HepG2 (cell line): ENCODE results near the gene GGA3. TPM values are rescaled to one million over a fixed set of nuclear protein-coding genes. Genes with fewer than 3 reads are reported as not detected.

Source experiments
- FOXA3 ChIP-seq: IDR thresholded peaks from 2 replicates; pipeline ENCODE4 v1.6.1; 2016; ENCODE audit warnings: missing genetic modification reagents, missing compliant biosample characterization
- FOXO1 ChIP-seq: sonication (generic); formaldehyde crosslinking; IDR thresholded peaks from 2 replicates; pipeline ENCODE4 v1.4.0; 2020; ENCODE audit warnings: missing genetic modification reagents
- IKZF4 ChIP-seq: sonication (generic); formaldehyde crosslinking; IDR thresholded peaks from 2 replicates; pipeline ENCODE4 v1.5.1; 2020; ENCODE audit warnings: borderline replicate concordance, mild to moderate bottlenecking, low read depth, missing genetic modification reagents; ENCODE audit errors: not compliant biosample characterization
- ISX ChIP-seq: sonication (generic); formaldehyde crosslinking; conservative IDR thresholded peaks from 2 replicates; pipeline ENCODE4 v1.5.0; 2020; ENCODE audit warnings: missing genetic modification reagents
- KAT8 ChIP-seq: IDR thresholded peaks from 2 replicates; pipeline ENCODE4 v1.6.1; 2016; ENCODE audit warnings: missing genetic modification reagents, missing compliant biosample characterization
- NR1H2 ChIP-seq: sonication (generic); formaldehyde crosslinking; IDR thresholded peaks from 2 replicates; pipeline ENCODE4 v1.8.1; 2022; ENCODE audit warnings: low read depth, missing genetic modification reagents, borderline replicate concordance
- REPIN1 ChIP-seq: sonication (generic); formaldehyde crosslinking; IDR thresholded peaks from 2 replicates; pipeline ENCODE4 v1.8.0; 2022; ENCODE audit warnings: missing genetic modification reagents, low read depth, mild to moderate bottlenecking, borderline replicate concordance
- STAT5B ChIP-seq: sonication (generic); formaldehyde crosslinking; IDR thresholded peaks from 2 replicates; pipeline ENCODE4 v1.4.0; 2020; ENCODE audit warnings: missing genetic modification reagents
- TCF7 ChIP-seq: sonication (generic); IDR thresholded peaks from 2 replicates; pipeline ENCODE4 v1.6.1; 2016; ENCODE audit warnings: antibody characterized with exemption, low read depth
- ZBTB26 ChIP-seq: IDR thresholded peaks from 2 replicates; pipeline ENCODE4 v1.6.1; 2016; ENCODE audit warnings: missing compliant biosample characterization, missing genetic modification reagents, borderline replicate concordance
- ZFP1 ChIP-seq: IDR thresholded peaks from 2 replicates; pipeline ENCODE4 v1.6.1; 2016
- ZFP41 ChIP-seq: sonication (generic); formaldehyde crosslinking; IDR thresholded peaks from 2 replicates; pipeline ENCODE4 v1.4.0; 2020; ENCODE audit warnings: mild to moderate bottlenecking, missing genetic modification reagents, borderline replicate concordance
- ZNF263 ChIP-seq: sonication (generic); formaldehyde crosslinking; IDR thresholded peaks from 2 replicates; pipeline ENCODE4 v1.4.0; 2020; ENCODE audit warnings: missing genetic modification reagents
- ZNF34 ChIP-seq: sonication (generic); formaldehyde crosslinking; IDR thresholded peaks from 2 replicates; pipeline ENCODE4 v1.4.0; 2020; ENCODE audit warnings: mild to moderate bottlenecking, missing genetic modification reagents, borderline replicate concordance
- ZNF354B ChIP-seq: sonication (generic); formaldehyde crosslinking; IDR thresholded peaks from 2 replicates; pipeline ENCODE4 v1.8.0; 2022; ENCODE audit warnings: mild to moderate bottlenecking, missing genetic modification reagents
- ZNF557 ChIP-seq: sonication (generic); formaldehyde crosslinking; IDR thresholded peaks from 2 replicates; pipeline ENCODE4 v1.4.0; 2020; ENCODE audit warnings: missing genetic modification reagents
- ZNF7 ChIP-seq: IDR thresholded peaks from 2 replicates; pipeline ENCODE4 v1.6.1; 2016; ENCODE audit warnings: missing biosample characterization, missing genetic modification reagents
- ZNF782 ChIP-seq: sonication (generic); formaldehyde crosslinking; IDR thresholded peaks from 2 replicates; pipeline ENCODE4 v1.4.0; 2020; ENCODE audit warnings: missing genetic modification reagents, mild to moderate bottlenecking, borderline replicate concordance
- ZXDC ChIP-seq: sonication (generic); formaldehyde crosslinking; IDR thresholded peaks from 2 replicates; pipeline ENCODE4 v1.5.0; 2020; ENCODE audit warnings: mild to moderate bottlenecking, missing genetic modification reagents
- polyA plus RNA-seq, 8 experiments: library from polyadenylated mRNA; depleted of rRNA in 3 of 8; stranded (reverse) in 7 of 8; unstranded in 1 of 8; fragments of >200 nt; fragmentation: Illumina TruSeq in 4 of 8; extraction: Trizol in 4 of 8; gene quantifications; 2 replicates each; pipeline versions ENCODE4 v1.2.1 to v1.2.3, GENCODE V29; 2011 to 2016; ENCODE audit warnings: low read depth in 4 of 8, missing spikeins in 1 of 8, mixed read lengths in 1 of 8; ENCODE audit not compliant: insufficient read depth in 1 of 8
- total RNA-seq, 5 experiments: library from RNA; depleted of rRNA; stranded (reverse); fragments of >200 nt; fragmentation: Illumina TruSeq; extraction: Trizol; gene quantifications; 2 replicates each; pipeline ENCODE4 v1.2.3, GENCODE V29; 2016; ENCODE audit warnings: low read depth in 1 of 5
- TF ChIP-seq, protein P1 (sequence below): sonication (generic); formaldehyde crosslinking; IDR thresholded peaks from 2 replicates; pipeline ENCODE4 v1.5.1; 2020; ENCODE audit warnings: missing genetic modification reagents, mild to moderate bottlenecking, borderline replicate concordance
- TF ChIP-seq, protein P2 (sequence below): sonication (generic); formaldehyde crosslinking; IDR thresholded peaks from 2 replicates; pipeline ENCODE4 v1.9.0; 2022; ENCODE audit warnings: low read depth, missing genetic modification reagents

The GGA3 gene
- total and polyA plus RNA-seq, 2 of the 13 experiments (the other 11 are each of a cell fraction or from before 2014, with no cell fraction given), result 28.4 to 43.7 TPM

GRCh38 chr17:75205037-75205792 is 56.2 kb downstream of the GGA3 start, which contains the start of gene NUP85 (continued):
- TF ChIP-seq, protein P1, sequence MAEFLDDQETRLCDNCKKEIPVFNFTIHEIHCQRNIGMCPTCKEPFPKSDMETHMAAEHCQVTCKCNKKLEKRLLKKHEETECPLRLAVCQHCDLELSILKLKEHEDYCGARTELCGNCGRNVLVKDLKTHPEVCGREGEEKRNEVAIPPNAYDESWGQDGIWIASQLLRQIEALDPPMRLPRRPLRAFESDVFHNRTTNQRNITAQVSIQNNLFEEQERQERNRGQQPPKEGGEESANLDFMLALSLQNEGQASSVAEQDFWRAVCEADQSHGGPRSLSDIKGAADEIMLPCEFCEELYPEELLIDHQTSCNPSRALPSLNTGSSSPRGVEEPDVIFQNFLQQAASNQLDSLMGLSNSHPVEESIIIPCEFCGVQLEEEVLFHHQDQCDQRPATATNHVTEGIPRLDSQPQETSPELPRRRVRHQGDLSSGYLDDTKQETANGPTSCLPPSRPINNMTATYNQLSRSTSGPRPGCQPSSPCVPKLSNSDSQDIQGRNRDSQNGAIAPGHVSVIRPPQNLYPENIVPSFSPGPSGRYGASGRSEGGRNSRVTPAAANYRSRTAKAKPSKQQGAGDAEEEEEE, result peak; percentile 95; the same call in 1 of the 2 replicates
- TF ChIP-seq ZBTB26 (CRISPR knock-in tag) (peak; percentile 79; the same call in 1 of the 2 replicates), IKZF4 (CRISPR knock-in tag) (no peak), ZNF34 (CRISPR knock-in tag) (peak; percentile 45; the same call in 1 of the 2 replicates), NR1H2 (CRISPR knock-in tag) (peak; percentile 42; the same call in 1 of the 2 replicates), ZNF354B (CRISPR knock-in tag) (0 out of 2 replicates have a peak, but pooled peaks have one; percentile 73), REPIN1 (peak; percentile 95), ZNF557 (CRISPR knock-in tag) (no peak; the same call in 1 of the 2 replicates), FOXA3 (CRISPR knock-in tag) (peak; percentile 14; the same call in 1 of the 2 replicates), ISX (CRISPR knock-in tag) (0 out of 2 replicates have a peak, but pooled peaks have one; percentile 50), ZNF7 (CRISPR knock-in tag) (no peak; the same call in 1 of the 2 replicates), ZFP1 (CRISPR knock-in tag) (peak; percentile 33), KAT8 (CRISPR knock-in tag) (peak; percentile 95), ZNF782 (CRISPR knock-in tag) (peak; percentile 94), STAT5B (CRISPR knock-in tag) (0 out of 2 replicates have a peak, but pooled peaks have one; percentile 26), ZFP41 (peak; percentile 5; the same call in 1 of the 2 replicates), ZNF263 (peak; percentile 75), FOXO1 (CRISPR knock-in tag) (no peak), ZXDC (0 out of 2 replicates have a peak, but pooled peaks have one; percentile 9), TCF7 (no peak)
- TF ChIP-seq, protein P2, sequence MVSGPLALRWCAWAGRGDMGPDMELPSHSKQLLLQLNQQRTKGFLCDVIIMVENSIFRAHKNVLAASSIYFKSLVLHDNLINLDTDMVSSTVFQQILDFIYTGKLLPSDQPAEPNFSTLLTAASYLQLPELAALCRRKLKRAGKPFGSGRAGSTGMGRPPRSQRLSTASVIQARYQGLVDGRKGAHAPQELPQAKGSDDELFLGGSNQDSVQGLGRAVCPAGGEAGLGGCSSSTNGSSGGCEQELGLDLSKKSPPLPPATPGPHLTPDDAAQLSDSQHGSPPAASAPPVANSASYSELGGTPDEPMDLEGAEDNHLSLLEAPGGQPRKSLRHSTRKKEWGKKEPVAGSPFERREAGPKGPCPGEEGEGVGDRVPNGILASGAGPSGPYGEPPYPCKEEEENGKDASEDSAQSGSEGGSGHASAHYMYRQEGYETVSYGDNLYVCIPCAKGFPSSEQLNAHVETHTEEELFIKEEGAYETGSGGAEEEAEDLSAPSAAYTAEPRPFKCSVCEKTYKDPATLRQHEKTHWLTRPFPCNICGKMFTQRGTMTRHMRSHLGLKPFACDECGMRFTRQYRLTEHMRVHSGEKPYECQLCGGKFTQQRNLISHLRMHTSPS (CRISPR knock-in tag), result peak; percentile 35; the same call in 1 of the 2 replicates
